Measurements from ENCODE around the gene MPPED1.

DNA sequence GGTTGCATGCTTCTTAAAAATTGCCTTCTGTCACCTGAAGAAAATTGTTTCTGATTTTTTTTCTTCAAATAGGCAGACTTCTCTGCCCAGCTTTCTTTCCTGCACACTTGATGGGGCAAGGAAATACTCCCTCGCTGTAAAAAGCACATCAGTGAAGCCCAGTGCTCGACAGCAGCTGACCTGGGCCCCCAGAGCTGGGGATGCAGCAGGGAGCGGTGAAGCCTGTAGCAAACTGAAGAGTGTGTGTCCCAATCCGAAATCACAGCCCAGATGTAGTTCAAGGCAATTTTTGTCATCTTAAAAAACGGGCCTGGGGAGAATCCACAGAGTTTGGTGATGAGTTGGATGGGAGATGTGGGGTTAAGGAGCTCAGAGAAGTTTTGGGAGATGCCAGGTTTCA lies 27.0 kb upstream of the MPPED1 start:
- no peak for TF ChIP-seq EZH2 (IDR thresholded peaks at IDR 0.05; ENCODE audit: insufficient read depth, low read length)
- no peak for TF ChIP-seq CTCF (IDR thresholded peaks at IDR 0.05; ENCODE audit: insufficient read depth, low read depth, low read length)

Measured in astrocyte (in vitro differentiated cells and primary cell).